Stimulated activated CD4-positive, alpha-beta T cell treated with anti-CD3 and anti-CD28 coated beads, TNF-alpha, amount 100 ng/mL, for 4 hours (primary cell): ENCODE measurements around the gene PIK3CB.
"Not testable (repeated sequence)": the region's sequence is repeated elsewhere in the genome, so short reads cannot be mapped to it uniquely, and the experiment has no call there.

Experiments used
- DNase-seq, 3 experiments: peaks; one replicate each; pipeline ENCODE4 v3.0.0-alpha.2; 2020; ENCODE audit warnings: low read depth in 3 of 3

PIK3CB gene

GRCh38 chr3:138615462-138615861 is 219.3 kb downstream of the PIK3CB start:
- no peak for DNase-seq

GRCh38 chr3:138609898-138610266 is 224.8 kb downstream of the PIK3CB start:
- DNase-seq: no peak

- DNase-seq: peak; percentile 32 to 53 (median 43)
Observed at GRCh38 chr3:138608322-138609135, 226.2 kb downstream of the PIK3CB start, which contains the start of gene FAIM. TSS of gene FAIM (plus strand) at chr3:138608771. CDS start at chr3:138619727, 10,956 bp downstream.

- DNase-seq: not testable (repeated sequence)
Observed at GRCh38 chr3:138604106-138604595, 230.6 kb downstream of the PIK3CB start.
